UCSD-AML1 (cell line): Measurements from ENCODE around the gene TPSB2.

Experiments
- DNase-seq: peaks from one replicate; lab custom pipeline; 2025; ENCODE audit not compliant: unreplicated experiment; lab: John Stamatoyannopoulos, UW

Gene TPSB2

DNA sequence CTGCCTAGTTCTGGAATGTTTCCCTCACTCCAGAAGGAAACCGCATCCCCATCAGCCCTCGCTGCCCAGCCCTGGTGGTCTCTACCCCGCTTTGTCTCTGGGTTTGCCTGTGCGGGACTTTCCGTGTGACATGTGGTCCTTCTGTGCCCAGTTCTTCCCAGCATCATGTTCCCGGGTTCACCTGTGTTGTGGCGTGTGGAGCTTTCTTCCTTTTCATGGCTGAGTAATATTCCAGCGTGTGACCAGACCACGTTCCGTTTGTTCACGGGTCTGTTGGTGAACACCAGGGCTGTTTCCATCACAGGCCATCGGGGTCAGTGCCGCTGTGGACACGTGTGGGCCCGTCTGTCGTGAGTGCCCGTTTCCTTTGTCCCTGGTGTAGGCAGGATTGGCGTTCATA, 45.0 kb downstream of the TPSB2 start:
- no peak for DNase-seq

GRCh38 chr16:1184156-1184868, 45.7 kb downstream of the TPSB2 start:
- no peak for DNase-seq

DNA sequence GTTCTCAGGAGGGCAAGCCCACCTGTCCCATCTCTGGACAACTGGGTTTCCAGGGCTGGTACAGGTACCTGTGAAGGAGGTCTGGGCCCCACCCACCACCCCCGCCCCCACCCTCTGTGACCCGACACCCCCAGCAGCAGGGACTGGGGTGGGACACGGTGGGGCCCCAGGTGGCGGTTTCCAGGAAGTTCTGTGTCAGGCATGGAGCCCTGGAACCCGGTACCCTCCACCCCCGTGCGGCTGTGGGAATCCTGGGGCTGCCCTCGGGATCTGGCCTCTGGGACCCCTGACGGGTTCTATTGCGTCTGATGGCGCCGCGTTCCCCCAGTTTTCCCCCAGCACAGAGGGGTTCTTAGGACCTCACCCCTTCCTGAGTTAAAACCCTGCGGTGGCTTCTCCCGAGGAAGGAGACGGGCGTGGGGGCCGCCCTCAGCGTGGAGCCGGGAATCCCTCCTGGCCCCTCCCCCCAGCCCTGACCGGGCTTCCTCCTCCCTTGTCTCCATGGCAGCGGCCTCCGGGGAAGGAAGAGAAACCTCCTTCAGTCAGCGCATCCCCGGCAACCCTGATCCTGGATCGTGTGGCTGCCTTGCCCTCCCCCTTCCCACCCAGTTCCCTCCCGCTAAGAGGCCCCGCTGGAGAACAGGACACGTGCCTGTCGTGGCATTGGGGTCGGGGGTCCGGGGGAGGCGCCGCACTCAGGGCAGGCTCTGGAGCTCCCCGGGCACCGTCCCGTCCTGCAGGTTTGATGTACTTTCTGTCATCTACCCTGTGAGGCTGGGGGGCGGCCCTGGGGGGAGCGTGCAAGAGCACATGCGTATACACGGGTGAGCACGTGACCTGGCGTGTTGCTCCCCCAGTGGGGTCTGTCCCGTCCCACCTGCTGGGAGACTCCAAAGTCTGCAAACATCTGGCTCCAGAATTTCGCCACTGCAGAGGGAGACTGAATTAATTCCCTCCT, 46.8 kb downstream of the TPSB2 start:
- peak; percentile 15 for DNase-seq

GRCh38 chr16:1182316-1182671, 47.7 kb downstream of the TPSB2 start:
- no peak for DNase-seq

- no peak for DNase-seq
Measured at GRCh38 chr16:1181404-1182315, 48.3 kb downstream of the TPSB2 start.

- DNase-seq: no peak
Measured at GRCh38 chr16:1180549-1181403, 49.2 kb downstream of the TPSB2 start.
